Measurements from ENCODE around the gene CCDC170. TPM values are rescaled to one million over a fixed set of nuclear protein-coding genes. Genes with fewer than 3 reads are reported as not detected.

CCDC170 gene
- polyA plus RNA-seq, 1 of the 3 experiments (the other 2 are of a cell fraction), result not detected

DNA sequence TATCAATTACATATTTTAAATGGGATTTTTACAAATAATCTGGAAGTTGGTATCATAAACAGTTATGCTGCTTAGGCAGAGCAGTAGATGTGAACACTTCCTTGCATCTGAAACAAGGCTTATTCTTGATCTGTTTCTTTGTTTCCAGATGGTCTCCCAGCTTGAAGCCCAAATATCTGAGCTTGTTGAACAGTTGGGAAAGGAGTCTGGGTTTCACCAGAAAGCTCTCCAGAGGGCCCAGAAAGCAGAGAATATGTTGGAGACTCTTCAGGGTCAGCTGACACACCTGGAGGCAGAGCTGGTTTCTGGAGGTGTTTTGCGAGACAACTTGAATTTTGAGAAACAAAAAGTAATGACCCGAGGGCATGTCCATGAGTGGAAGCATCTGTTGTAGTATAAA lies 91.9 kb downstream of the CCDC170 start:
- Histone ChIP-seq H3K4me2 (no peak overlapping the region), H3K4me3 (ENCODE audit: low read depth in 2 of 2, low read length in 1 of 2) (no peak overlapping the region), H3K9me2 (no peaks in the 10 kb centered on the region), H3F3A (replicated peaks; ENCODE audit: insufficient read depth) (no peaks in the 10 kb centered on the region), H3K4me1 (ENCODE audit: control insufficient read depth in 1 of 2, insufficient read depth in 2 of 2, low read depth in 1 of 2, low read length in 1 of 2) (no peaks in the 10 kb centered on the region), H3K27ac (ENCODE audit: low read depth in 2 of 2, low read length in 1 of 2) (no peak overlapping the region), H3K27me3 (ENCODE audit: insufficient read depth) (no peaks in the 10 kb centered on the region), H3K9ac (no peak overlapping the region), H3K36me3 (replicated peaks in 1 of 2; ENCODE audit: control insufficient read depth in 1 of 2, insufficient read depth in 2 of 2, low read length in 1 of 2) (no peaks in the 10 kb centered on the region), H4K20me1 (ENCODE audit: insufficient read depth) (no peaks in the 10 kb centered on the region), H3K79me2 (ENCODE audit: insufficient read depth) (no peaks in the 10 kb centered on the region), H3K9me3 (no peaks in the 10 kb centered on the region), H2AFZ (ENCODE audit: low read depth) (no peak overlapping the region)
- CTCF ChIA-PET, result interaction anchor here (1.0 kb wide), 1 partner anchor 694 kb away, joined by 3 read pairs; no protein-coding TSS in a partner anchor
- WGBS (ENCODE audit: low lambda C conversion rate), result 30% methylated on average over 2 of the region's 2 CpGs
- no peak for TF ChIP-seq TAF1 (IDR thresholded peaks at IDR 0.05; ENCODE audit: borderline replicate concordance, low read depth, low read length)
- no peak for TF ChIP-seq SMC3 (IDR thresholded peaks at IDR 0.05; ENCODE audit: low read depth, low read length)
- TF ChIP-seq, protein P1, sequence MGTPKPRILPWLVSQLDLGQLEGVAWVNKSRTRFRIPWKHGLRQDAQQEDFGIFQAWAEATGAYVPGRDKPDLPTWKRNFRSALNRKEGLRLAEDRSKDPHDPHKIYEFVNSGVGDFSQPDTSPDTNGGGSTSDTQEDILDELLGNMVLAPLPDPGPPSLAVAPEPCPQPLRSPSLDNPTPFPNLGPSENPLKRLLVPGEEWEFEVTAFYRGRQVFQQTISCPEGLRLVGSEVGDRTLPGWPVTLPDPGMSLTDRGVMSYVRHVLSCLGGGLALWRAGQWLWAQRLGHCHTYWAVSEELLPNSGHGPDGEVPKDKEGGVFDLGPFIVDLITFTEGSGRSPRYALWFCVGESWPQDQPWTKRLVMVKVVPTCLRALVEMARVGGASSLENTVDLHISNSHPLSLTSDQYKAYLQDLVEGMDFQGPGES (IDR thresholded peaks at IDR 0.05; ENCODE audit: low read depth, low read length), result no peak
- TF ChIP-seq, protein P2, sequence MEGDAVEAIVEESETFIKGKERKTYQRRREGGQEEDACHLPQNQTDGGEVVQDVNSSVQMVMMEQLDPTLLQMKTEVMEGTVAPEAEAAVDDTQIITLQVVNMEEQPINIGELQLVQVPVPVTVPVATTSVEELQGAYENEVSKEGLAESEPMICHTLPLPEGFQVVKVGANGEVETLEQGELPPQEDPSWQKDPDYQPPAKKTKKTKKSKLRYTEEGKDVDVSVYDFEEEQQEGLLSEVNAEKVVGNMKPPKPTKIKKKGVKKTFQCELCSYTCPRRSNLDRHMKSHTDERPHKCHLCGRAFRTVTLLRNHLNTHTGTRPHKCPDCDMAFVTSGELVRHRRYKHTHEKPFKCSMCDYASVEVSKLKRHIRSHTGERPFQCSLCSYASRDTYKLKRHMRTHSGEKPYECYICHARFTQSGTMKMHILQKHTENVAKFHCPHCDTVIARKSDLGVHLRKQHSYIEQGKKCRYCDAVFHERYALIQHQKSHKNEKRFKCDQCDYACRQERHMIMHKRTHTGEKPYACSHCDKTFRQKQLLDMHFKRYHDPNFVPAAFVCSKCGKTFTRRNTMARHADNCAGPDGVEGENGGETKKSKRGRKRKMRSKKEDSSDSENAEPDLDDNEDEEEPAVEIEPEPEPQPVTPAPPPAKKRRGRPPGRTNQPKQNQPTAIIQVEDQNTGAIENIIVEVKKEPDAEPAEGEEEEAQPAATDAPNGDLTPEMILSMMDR (IDR thresholded peaks at IDR 0.05), result no peak
- TF ChIP-seq GABPA (IDR thresholded peaks at IDR 0.05; ENCODE audit: low read depth), result no peak
- TF ChIP-seq RXRA (IDR thresholded peaks at IDR 0.05; ENCODE audit: borderline replicate concordance, low read depth), result no peak
- TF ChIP-seq SIN3A (IDR thresholded peaks at IDR 0.05; ENCODE audit: borderline replicate concordance, low read depth, low read length), result no peak
- TF ChIP-seq TEAD4 (IDR thresholded peaks at IDR 0.05; ENCODE audit: borderline replicate concordance, insufficient read depth), result no peak
- no peak for TF ChIP-seq MXI1 (IDR thresholded peaks at IDR 0.05; ENCODE audit: low read depth, low read length)
- no peak for TF ChIP-seq RFX5 (IDR thresholded peaks at IDR 0.05; ENCODE audit: low read length)
- TF ChIP-seq FOSL2 (IDR thresholded peaks at IDR 0.05; ENCODE audit: borderline replicate concordance, low read depth), result no peak
- TF ChIP-seq, protein P3, sequence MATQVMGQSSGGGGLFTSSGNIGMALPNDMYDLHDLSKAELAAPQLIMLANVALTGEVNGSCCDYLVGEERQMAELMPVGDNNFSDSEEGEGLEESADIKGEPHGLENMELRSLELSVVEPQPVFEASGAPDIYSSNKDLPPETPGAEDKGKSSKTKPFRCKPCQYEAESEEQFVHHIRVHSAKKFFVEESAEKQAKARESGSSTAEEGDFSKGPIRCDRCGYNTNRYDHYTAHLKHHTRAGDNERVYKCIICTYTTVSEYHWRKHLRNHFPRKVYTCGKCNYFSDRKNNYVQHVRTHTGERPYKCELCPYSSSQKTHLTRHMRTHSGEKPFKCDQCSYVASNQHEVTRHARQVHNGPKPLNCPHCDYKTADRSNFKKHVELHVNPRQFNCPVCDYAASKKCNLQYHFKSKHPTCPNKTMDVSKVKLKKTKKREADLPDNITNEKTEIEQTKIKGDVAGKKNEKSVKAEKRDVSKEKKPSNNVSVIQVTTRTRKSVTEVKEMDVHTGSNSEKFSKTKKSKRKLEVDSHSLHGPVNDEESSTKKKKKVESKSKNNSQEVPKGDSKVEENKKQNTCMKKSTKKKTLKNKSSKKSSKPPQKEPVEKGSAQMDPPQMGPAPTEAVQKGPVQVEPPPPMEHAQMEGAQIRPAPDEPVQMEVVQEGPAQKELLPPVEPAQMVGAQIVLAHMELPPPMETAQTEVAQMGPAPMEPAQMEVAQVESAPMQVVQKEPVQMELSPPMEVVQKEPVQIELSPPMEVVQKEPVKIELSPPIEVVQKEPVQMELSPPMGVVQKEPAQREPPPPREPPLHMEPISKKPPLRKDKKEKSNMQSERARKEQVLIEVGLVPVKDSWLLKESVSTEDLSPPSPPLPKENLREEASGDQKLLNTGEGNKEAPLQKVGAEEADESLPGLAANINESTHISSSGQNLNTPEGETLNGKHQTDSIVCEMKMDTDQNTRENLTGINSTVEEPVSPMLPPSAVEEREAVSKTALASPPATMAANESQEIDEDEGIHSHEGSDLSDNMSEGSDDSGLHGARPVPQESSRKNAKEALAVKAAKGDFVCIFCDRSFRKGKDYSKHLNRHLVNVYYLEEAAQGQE (IDR thresholded peaks at IDR 0.05; ENCODE audit: low read depth, low read length), result no peak
- no peak for TF ChIP-seq RCOR1 (IDR thresholded peaks at IDR 0.05; ENCODE audit: low read length)
- TF ChIP-seq, protein P4, sequence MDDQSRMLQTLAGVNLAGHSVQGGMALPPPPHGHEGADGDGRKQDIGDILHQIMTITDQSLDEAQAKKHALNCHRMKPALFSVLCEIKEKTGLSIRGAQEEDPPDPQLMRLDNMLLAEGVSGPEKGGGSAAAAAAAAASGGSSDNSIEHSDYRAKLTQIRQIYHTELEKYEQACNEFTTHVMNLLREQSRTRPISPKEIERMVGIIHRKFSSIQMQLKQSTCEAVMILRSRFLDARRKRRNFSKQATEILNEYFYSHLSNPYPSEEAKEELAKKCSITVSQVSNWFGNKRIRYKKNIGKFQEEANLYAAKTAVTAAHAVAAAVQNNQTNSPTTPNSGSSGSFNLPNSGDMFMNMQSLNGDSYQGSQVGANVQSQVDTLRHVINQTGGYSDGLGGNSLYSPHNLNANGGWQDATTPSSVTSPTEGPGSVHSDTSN (IDR thresholded peaks at IDR 0.05), result no peak
- no peak for TF ChIP-seq EZH2phosphoT487 (IDR thresholded peaks at IDR 0.05; ENCODE audit: borderline replicate concordance, low read depth)
- no peak for TF ChIP-seq JUND (IDR thresholded peaks at IDR 0.05)
- TF ChIP-seq, protein P5, sequence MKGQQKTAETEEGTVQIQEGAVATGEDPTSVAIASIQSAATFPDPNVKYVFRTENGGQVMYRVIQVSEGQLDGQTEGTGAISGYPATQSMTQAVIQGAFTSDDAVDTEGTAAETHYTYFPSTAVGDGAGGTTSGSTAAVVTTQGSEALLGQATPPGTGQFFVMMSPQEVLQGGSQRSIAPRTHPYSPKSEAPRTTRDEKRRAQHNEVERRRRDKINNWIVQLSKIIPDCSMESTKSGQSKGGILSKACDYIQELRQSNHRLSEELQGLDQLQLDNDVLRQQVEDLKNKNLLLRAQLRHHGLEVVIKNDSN (IDR thresholded peaks at IDR 0.05; ENCODE audit: borderline replicate concordance, low read depth), result no peak
- TF ChIP-seq, protein P6, sequence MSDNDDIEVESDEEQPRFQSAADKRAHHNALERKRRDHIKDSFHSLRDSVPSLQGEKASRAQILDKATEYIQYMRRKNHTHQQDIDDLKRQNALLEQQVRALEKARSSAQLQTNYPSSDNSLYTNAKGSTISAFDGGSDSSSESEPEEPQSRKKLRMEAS (IDR thresholded peaks at IDR 0.05; ENCODE audit: low read depth), result no peak
- POLR2A ChIA-PET, result no interaction called here
- DNase-seq, result no peak
